Uterus (tissue), 4 donors: ENCODE results near the gene C14orf132. TPM values are rescaled to one million over a fixed set of nuclear protein-coding genes. Genes with fewer than 3 reads are reported as not detected.

Experiments used
- DNase-seq, 2 donors: peaks; one replicate each; pipeline ENCODE4 v3.0.0-alpha.2; 2019 to 2020
- H3K27ac ChIP-seq, 2 donors: fragments of 200-600 bp; sonication (generic); 1 replicate in 1 of 2; 2 replicates in 1 of 2; pipeline ENCODE4 v1.5.1; 2016 to 2018
- H3K27me3 ChIP-seq, 2 donors: fragments of 200-600 bp; sonication (generic); one replicate each; pipeline ENCODE4 v1.5.1; 2018 to 2019; ENCODE audit warnings: control low read depth in 1 of 2
- H3K36me3 ChIP-seq, 2 donors: fragments of 200-600 bp; sonication (generic); one replicate each; pipeline ENCODE4 v1.5.1; 2019; ENCODE audit warnings: control low read depth in 1 of 2
- H3K4me1 ChIP-seq, 2 donors: fragments of 200-600 bp; sonication (generic); one replicate each; pipeline ENCODE4 v1.5.1; 2018 to 2019; ENCODE audit warnings: control low read depth in 1 of 2
- H3K4me3 ChIP-seq, 2 donors: fragments of 200-600 bp; sonication (generic); 1 replicate in 1 of 2; 2 replicates in 1 of 2; pipeline ENCODE4 v1.5.1; 2018 to 2019; ENCODE audit warnings: mild to moderate bottlenecking in 1 of 2
- H3K9me3 ChIP-seq, 2 donors: fragments of 200-600 bp; sonication (generic); one replicate each; pipeline ENCODE4 v1.5.1; 2019; ENCODE audit warnings: control low read depth in 1 of 2
- POLR2A ChIP-seq, 2 donors: fragments of 450-650 bp; IDR thresholded peaks; one replicate each; pipeline ENCODE4 v1.6.1; 2016; ENCODE audit warnings: antibody characterized with exemption in 2 of 2, mild to moderate bottlenecking in 1 of 2, moderate library complexity in 1 of 2
- intact Hi-C: fragments of 100-400 bp; cut with DNase I; formaldehyde crosslinking; loops from one replicate; pipeline ENCODE4 v1.15.1; 2023; ENCODE audit warnings: low total_unique reads
- total RNA-seq, 4 donors: library from RNA; depleted of rRNA in 3 of 4; stranded (reverse); fragments of >200 nt in 3 of 4; gene quantifications; one replicate each; pipeline versions ENCODE4 v1.1.0 to v1.2.4, GENCODE V29; 2014 to 2023
- TF ChIP-seq, protein P1 (sequence below), 4 experiments: fragments of 200-600 bp in 2 of 4; fragments of 450-650 bp in 2 of 4; sonication (generic) in 2 of 4; IDR thresholded peaks; one replicate each; pipeline ENCODE4 v1.5.1; 2016 to 2019; ENCODE audit warnings: antibody characterized with exemption in 4 of 4, mild to moderate bottlenecking in 2 of 4, moderate library complexity in 1 of 4
- donor health status: DM: yes; HTN: yes; CAD: no.

Gene C14orf132
- total RNA-seq, 4 donors from 2014 or later, result 10.5 to 60.1 (median 16.0) TPM

DNA sequence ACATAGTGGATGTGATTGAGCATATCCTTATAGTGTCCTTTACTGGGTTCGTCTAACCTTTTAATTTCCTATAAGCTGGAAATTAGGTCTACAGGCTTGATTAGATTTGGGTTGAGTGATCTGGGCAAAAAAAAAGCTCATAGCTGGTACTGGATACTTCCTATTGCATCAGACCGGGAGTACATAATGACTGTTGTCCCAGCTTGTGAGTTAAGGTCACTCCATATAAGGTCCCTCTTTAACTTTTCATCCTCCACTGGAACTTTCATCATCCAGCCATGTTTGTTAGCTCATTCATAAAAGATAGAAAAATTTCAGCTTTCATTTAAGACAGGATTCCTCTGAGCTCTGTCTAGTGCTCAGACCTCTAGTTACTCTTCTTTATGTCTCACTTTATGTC lies 80.8 kb downstream of the C14orf132 start:
- DNase-seq, result no peak
- no peaks in the 10 kb centered on the region for H3K4me1 ChIP-seq
- H3K27ac ChIP-seq, result peak overlapping the region in 1 of 2 donors; percentile 43
- H3K9me3 ChIP-seq, result no peaks in the 10 kb centered on the region
- intact Hi-C loops, result no loop called here
- H3K27me3 ChIP-seq, result no peaks in the 10 kb centered on the region
- TF ChIP-seq, protein P1, sequence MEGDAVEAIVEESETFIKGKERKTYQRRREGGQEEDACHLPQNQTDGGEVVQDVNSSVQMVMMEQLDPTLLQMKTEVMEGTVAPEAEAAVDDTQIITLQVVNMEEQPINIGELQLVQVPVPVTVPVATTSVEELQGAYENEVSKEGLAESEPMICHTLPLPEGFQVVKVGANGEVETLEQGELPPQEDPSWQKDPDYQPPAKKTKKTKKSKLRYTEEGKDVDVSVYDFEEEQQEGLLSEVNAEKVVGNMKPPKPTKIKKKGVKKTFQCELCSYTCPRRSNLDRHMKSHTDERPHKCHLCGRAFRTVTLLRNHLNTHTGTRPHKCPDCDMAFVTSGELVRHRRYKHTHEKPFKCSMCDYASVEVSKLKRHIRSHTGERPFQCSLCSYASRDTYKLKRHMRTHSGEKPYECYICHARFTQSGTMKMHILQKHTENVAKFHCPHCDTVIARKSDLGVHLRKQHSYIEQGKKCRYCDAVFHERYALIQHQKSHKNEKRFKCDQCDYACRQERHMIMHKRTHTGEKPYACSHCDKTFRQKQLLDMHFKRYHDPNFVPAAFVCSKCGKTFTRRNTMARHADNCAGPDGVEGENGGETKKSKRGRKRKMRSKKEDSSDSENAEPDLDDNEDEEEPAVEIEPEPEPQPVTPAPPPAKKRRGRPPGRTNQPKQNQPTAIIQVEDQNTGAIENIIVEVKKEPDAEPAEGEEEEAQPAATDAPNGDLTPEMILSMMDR (IDR thresholded peaks at IDR 0.05), result no peak
- H3K4me3 ChIP-seq, result no peak overlapping the region
- H3K36me3 ChIP-seq, result no peaks in the 10 kb centered on the region

DNA sequence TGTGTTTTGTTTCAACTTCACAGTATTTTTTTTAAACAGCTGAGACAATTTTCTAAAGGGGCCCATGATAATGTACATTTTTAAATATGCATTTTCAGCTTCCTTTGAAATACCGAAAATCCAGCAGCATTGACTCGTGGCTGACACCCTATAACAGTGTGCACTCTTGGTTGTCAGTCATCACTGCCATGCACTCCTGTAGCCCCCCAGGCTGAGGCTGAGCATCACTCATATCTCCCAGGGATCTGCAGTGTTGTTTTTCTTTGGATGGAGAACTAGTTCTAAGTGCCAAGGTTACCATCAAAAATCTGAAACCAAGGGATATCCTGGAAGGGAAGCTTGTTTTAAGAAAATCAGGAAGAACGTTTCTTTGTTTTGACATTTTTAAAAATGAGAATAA lies 81.2 kb downstream of the C14orf132 start:
- peak overlapping the region; percentile 6 to 43 for H3K27ac ChIP-seq
- no peaks in the 10 kb centered on the region for H3K27me3 ChIP-seq
- H3K9me3 ChIP-seq, result no peaks in the 10 kb centered on the region
- H3K36me3 ChIP-seq, result no peaks in the 10 kb centered on the region
- no peak for TF ChIP-seq POLR2A (IDR thresholded peaks at IDR 0.05)
- TF ChIP-seq, protein P1 (IDR thresholded peaks at IDR 0.05), result no peak
- no peaks in the 10 kb centered on the region for H3K4me1 ChIP-seq
- no peak for DNase-seq
- no peak overlapping the region for H3K4me3 ChIP-seq
- intact Hi-C loops, result no loop called here

DNA sequence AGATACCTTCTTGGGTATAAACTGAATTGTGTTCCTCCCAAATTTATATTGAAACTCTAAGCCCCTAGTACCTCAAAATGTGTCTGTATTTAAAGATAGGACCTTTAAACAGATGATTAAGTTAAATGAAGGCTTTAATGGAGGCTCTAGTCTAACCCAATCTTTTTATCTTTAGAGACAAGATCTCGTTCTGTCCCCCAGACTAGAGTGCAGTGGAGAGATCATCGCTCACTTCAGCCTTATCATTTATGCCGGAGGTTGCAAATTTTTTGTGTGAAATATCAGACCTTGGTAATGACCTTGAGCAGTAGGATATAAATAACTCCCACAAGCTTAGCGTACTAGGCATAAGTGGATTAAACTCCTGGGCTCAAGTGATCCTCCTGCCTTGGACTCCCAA lies 81.8 kb downstream of the C14orf132 start:
- Histone ChIP-seq H3K9me3 (no peaks in the 10 kb centered on the region), H3K27ac (peak overlapping the region in 1 of 2 donors; percentile 43), H3K27me3 (no peaks in the 10 kb centered on the region), H3K4me1 (no peaks in the 10 kb centered on the region), H3K36me3 (no peaks in the 10 kb centered on the region), H3K4me3 (no peak overlapping the region)
- no peak for DNase-seq
- TF ChIP-seq, protein P1 (IDR thresholded peaks at IDR 0.05), result no peak
- no peak for TF ChIP-seq POLR2A (IDR thresholded peaks at IDR 0.05)
- intact Hi-C loops, result no loop called here

DNA sequence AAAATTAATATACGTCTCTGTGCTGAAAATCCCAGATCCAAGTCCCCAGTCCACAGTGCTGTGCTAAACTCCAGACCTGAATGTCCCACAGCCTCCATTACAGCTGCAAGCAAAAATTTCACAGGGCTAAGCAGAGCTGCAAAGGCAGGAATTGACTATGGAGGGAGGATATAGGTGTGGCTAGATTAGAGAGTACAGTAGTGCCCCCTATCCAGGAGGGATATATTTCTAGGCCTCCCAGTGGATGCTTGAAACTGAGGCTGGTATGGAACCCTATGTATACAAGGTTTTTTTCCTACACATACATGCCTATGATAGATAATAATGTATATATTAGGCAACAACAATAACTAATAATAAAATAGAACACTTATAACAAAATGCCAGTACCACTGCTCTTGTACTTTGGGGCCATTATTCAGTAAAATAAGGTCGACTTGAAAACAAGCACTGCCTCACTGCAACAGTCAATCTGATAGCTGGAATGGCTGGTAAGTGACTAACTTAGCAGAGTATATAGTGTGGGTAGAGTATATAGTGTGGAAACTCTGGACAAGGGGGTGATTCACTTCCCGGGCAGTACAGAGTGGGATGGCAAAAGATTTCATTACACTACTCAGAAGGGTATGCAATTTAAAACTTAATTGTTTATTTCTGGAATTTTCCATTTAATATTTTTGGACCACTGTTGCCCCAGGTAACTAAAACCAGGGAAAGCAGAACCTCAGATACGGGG lies 82.7 kb downstream of the C14orf132 start:
- DNase-seq, result no peak
- intact Hi-C loops, result no loop called here
- no peaks in the 10 kb centered on the region for H3K36me3 ChIP-seq
- H3K4me1 ChIP-seq, result no peaks in the 10 kb centered on the region
- no peaks in the 10 kb centered on the region for H3K27me3 ChIP-seq
- H3K9me3 ChIP-seq, result no peaks in the 10 kb centered on the region
- TF ChIP-seq, protein P1 (IDR thresholded peaks at IDR 0.05), result no peak
- TF ChIP-seq POLR2A (IDR thresholded peaks at IDR 0.05), result no peak
- no peak overlapping the region for H3K4me3 ChIP-seq
- no peak overlapping the region for H3K27ac ChIP-seq

DNA sequence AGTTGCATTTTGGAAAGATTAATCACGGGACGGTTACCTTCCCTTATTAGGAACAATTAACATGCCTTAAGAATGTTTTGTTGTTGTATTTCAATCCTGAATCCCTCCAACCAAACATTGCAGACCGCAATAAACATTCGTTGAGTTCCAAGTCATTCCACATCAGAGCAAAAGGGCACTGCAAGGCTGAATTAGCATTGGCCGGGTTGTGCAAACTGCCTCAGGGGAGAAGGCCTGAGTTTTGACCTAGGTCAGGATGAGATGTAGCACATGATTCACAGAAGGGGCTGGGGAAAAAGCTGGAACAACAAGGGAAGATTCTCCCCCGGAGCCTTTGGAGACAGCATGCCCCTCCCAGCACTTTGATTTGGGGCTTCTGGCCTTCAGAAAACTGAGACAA lies 83.3 kb downstream of the C14orf132 start:
- peak in 1 of 2 donors; percentile 39 for DNase-seq
- Histone ChIP-seq H3K9me3 (no peaks in the 10 kb centered on the region), H3K36me3 (no peaks in the 10 kb centered on the region), H3K4me1 (no peaks in the 10 kb centered on the region), H3K27me3 (no peaks in the 10 kb centered on the region), H3K27ac (no peak overlapping the region), H3K4me3 (no peak overlapping the region)
- TF ChIP-seq POLR2A (IDR thresholded peaks at IDR 0.05), result no peak
- intact Hi-C loops, result no loop called here
